HepG2 (cell line): Measurements from ENCODE around the gene OR2F1. TPM values are rescaled to one million over a fixed set of nuclear protein-coding genes. Genes with fewer than 3 reads are reported as not detected.
A peak's percentile ranks its signal among the peaks of the same experiment; 100 is the strongest.

Experiments
- BRD4 ChIP-seq: sonication (generic); formaldehyde crosslinking; IDR thresholded peaks from 2 replicates; pipeline ENCODE4 v1.4.0; 2020; ENCODE audit warnings: missing genetic modification reagents
- FOXO1 ChIP-seq: sonication (generic); formaldehyde crosslinking; IDR thresholded peaks from 2 replicates; pipeline ENCODE4 v1.4.0; 2020; ENCODE audit warnings: missing genetic modification reagents
- KDM1A ChIP-seq: IDR thresholded peaks from 2 replicates; pipeline ENCODE4 v1.6.1; 2016; ENCODE audit warnings: missing compliant biosample characterization
- MATR3 ChIP-seq: sonication (generic); formaldehyde crosslinking; IDR thresholded peaks from 2 replicates; pipeline ENCODE4 v1.4.0; 2020; ENCODE audit warnings: missing genetic modification reagents
- MTA1 ChIP-seq: sonication (generic); formaldehyde crosslinking; IDR thresholded peaks from 2 replicates; pipeline ENCODE4 v1.4.0; 2020; ENCODE audit warnings: missing genetic modification reagents, mild to moderate bottlenecking, borderline replicate concordance
- SETDB1 ChIP-seq: sonication (generic); formaldehyde crosslinking; IDR thresholded peaks from 2 replicates; pipeline ENCODE4 v1.5.1; 2020; ENCODE audit warnings: missing genetic modification reagents, mild to moderate bottlenecking, borderline replicate concordance
- TOPORS ChIP-seq: sonication (generic); formaldehyde crosslinking; IDR thresholded peaks from 2 replicates; pipeline ENCODE4 v1.8.0; 2023; ENCODE audit warnings: mild to moderate bottlenecking, missing genetic modification reagents
- ZIK1 ChIP-seq: sonication (generic); formaldehyde crosslinking; IDR thresholded peaks from 2 replicates; pipeline ENCODE4 v1.5.0; 2020; ENCODE audit warnings: mild to moderate bottlenecking, low read depth, missing genetic modification reagents, borderline replicate concordance
- ZNF235 ChIP-seq: sonication (generic); formaldehyde crosslinking; IDR thresholded peaks from 2 replicates; pipeline ENCODE4 v1.8.1; 2023; ENCODE audit warnings: mild to moderate bottlenecking, missing genetic modification reagents, borderline replicate concordance
- ZNF274 ChIP-seq: sonication (generic); formaldehyde crosslinking; IDR thresholded peaks from 2 replicates; pipeline ENCODE4 v1.5.1; 2020; ENCODE audit warnings: mild to moderate bottlenecking, missing genetic modification reagents
- ZNF510 ChIP-seq: sonication (generic); formaldehyde crosslinking; IDR thresholded peaks from 2 replicates; pipeline ENCODE4 v1.4.0; 2020; ENCODE audit warnings: low read depth, mild to moderate bottlenecking, missing genetic modification reagents
- ZNF83 ChIP-seq: sonication (generic); formaldehyde crosslinking; IDR thresholded peaks from 2 replicates; pipeline ENCODE4 v1.4.0; 2020; ENCODE audit warnings: missing genetic modification reagents, mild to moderate bottlenecking, borderline replicate concordance
- polyA plus RNA-seq, 8 experiments: library from polyadenylated mRNA; depleted of rRNA in 3 of 8; stranded (reverse) in 7 of 8; unstranded in 1 of 8; fragments of >200 nt; fragmentation: Illumina TruSeq in 4 of 8; extraction: Trizol in 4 of 8; gene quantifications; 2 replicates each; pipeline versions ENCODE4 v1.2.1 to v1.2.3, GENCODE V29; 2011 to 2016; ENCODE audit warnings: low read depth in 4 of 8, missing spikeins in 1 of 8, mixed read lengths in 1 of 8; ENCODE audit not compliant: insufficient read depth in 1 of 8
- total RNA-seq, 5 experiments: library from RNA; depleted of rRNA; stranded (reverse); fragments of >200 nt; fragmentation: Illumina TruSeq; extraction: Trizol; gene quantifications; 2 replicates each; pipeline ENCODE4 v1.2.3, GENCODE V29; 2016; ENCODE audit warnings: low read depth in 1 of 5
- TF ChIP-seq, protein P1 (sequence below): sonication (generic); formaldehyde crosslinking; IDR thresholded peaks from 2 replicates; pipeline ENCODE4 v1.4.0; 2020; ENCODE audit warnings: missing genetic modification reagents, borderline replicate concordance
- TF ChIP-seq, protein P2 (sequence below): IDR thresholded peaks from 2 replicates; pipeline ENCODE4 v1.6.1; 2016; ENCODE audit warnings: missing compliant biosample characterization, missing genetic modification reagents, borderline replicate concordance
- TF ChIP-seq, protein P3 (sequence below): sonication (generic); formaldehyde crosslinking; conservative IDR thresholded peaks from 2 replicates; pipeline ENCODE4 v1.4.0; 2020; ENCODE audit warnings: missing genetic modification reagents
- TF ChIP-seq, protein P4 (sequence below): sonication (generic); formaldehyde crosslinking; IDR thresholded peaks from 2 replicates; pipeline ENCODE4 v1.5.1; 2020; ENCODE audit warnings: missing genetic modification reagents, mild to moderate bottlenecking, borderline replicate concordance
- TF ChIP-seq, protein P5 (sequence below): sonication (generic); formaldehyde crosslinking; conservative IDR thresholded peaks from 2 replicates; pipeline ENCODE4 v1.8.0; 2022; ENCODE audit warnings: low read depth, missing genetic modification reagents

OR2F1 gene
- total and polyA plus RNA-seq, 2 of the 13 experiments (the other 11 are each of a cell fraction or from before 2014, with no cell fraction given): 0.36 to 1.5 TPM

DNA sequence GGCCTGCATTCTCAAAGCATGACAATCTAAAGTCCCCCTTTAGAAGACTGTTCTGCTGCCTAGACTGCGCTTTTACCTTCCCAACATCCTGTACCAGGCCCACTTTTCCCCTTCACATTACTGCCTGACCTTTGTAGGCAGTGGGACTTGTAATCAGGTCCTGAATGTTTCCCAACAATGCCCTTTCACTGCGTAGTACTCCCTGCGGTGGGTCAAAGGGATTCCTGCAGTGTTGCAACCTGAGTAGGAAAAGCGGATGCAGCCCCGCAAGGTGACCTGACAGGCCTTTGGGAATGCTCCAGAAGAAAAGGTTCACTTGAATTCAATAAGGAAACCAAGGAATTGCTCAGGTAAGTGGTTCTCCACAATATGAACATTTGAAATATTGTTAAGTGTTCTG lies 47.7 kb upstream of the OR2F1 start (continued):
- TF ChIP-seq FOXO1 (CRISPR knock-in tag) (peak; percentile 92), MATR3 (no peak), MTA1 (no peak), SETDB1 (CRISPR knock-in tag) (no peak), TOPORS (CRISPR knock-in tag) (0 out of 2 replicates have a peak, but pooled peaks have one; percentile 36), ZIK1 (CRISPR knock-in tag) (no peak), ZNF235 (CRISPR knock-in tag) (no peak), ZNF510 (CRISPR knock-in tag) (no peak), ZNF83 (CRISPR knock-in tag) (no peak), BRD4 (peak; percentile 41; the same call in 1 of the 2 replicates), ZNF274 (CRISPR knock-in tag) (no peak), KDM1A (CRISPR knock-in tag) (peak; percentile 92)
- TF ChIP-seq, protein P1, sequence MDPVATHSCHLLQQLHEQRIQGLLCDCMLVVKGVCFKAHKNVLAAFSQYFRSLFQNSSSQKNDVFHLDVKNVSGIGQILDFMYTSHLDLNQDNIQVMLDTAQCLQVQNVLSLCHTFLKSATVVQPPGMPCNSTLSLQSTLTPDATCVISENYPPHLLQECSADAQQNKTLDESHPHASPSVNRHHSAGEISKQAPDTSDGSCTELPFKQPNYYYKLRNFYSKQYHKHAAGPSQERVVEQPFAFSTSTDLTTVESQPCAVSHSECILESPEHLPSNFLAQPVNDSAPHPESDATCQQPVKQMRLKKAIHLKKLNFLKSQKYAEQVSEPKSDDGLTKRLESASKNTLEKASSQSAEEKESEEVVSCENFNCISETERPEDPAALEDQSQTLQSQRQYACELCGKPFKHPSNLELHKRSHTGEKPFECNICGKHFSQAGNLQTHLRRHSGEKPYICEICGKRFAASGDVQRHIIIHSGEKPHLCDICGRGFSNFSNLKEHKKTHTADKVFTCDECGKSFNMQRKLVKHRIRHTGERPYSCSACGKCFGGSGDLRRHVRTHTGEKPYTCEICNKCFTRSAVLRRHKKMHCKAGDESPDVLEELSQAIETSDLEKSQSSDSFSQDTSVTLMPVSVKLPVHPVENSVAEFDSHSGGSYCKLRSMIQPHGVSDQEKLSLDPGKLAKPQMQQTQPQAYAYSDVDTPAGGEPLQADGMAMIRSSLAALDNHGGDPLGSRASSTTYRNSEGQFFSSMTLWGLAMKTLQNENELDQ (CRISPR knock-in tag): no peak
- TF ChIP-seq, protein P2, sequence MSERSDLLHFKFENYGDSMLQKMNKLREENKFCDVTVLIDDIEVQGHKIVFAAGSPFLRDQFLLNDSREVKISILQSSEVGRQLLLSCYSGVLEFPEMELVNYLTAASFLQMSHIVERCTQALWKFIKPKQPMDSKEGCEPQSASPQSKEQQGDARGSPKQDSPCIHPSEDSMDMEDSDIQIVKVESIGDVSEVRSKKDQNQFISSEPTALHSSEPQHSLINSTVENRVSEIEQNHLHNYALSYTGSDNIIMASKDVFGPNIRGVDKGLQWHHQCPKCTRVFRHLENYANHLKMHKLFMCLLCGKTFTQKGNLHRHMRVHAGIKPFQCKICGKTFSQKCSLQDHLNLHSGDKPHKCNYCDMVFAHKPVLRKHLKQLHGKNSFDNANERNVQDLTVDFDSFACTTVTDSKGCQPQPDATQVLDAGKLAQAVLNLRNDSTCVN (CRISPR knock-in tag): peak; percentile 62; the same call in 1 of the 2 replicates
- TF ChIP-seq, protein P3, sequence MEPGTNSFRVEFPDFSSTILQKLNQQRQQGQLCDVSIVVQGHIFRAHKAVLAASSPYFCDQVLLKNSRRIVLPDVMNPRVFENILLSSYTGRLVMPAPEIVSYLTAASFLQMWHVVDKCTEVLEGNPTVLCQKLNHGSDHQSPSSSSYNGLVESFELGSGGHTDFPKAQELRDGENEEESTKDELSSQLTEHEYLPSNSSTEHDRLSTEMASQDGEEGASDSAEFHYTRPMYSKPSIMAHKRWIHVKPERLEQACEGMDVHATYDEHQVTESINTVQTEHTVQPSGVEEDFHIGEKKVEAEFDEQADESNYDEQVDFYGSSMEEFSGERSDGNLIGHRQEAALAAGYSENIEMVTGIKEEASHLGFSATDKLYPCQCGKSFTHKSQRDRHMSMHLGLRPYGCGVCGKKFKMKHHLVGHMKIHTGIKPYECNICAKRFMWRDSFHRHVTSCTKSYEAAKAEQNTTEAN (CRISPR knock-in tag): peak; percentile 69; the same call in 1 of the 2 replicates
- TF ChIP-seq, protein P4, sequence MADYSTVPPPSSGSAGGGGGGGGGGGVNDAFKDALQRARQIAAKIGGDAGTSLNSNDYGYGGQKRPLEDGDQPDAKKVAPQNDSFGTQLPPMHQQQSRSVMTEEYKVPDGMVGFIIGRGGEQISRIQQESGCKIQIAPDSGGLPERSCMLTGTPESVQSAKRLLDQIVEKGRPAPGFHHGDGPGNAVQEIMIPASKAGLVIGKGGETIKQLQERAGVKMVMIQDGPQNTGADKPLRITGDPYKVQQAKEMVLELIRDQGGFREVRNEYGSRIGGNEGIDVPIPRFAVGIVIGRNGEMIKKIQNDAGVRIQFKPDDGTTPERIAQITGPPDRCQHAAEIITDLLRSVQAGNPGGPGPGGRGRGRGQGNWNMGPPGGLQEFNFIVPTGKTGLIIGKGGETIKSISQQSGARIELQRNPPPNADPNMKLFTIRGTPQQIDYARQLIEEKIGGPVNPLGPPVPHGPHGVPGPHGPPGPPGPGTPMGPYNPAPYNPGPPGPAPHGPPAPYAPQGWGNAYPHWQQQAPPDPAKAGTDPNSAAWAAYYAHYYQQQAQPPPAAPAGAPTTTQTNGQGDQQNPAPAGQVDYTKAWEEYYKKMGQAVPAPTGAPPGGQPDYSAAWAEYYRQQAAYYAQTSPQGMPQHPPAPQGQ (CRISPR knock-in tag): no peak
- TF ChIP-seq, protein P5, sequence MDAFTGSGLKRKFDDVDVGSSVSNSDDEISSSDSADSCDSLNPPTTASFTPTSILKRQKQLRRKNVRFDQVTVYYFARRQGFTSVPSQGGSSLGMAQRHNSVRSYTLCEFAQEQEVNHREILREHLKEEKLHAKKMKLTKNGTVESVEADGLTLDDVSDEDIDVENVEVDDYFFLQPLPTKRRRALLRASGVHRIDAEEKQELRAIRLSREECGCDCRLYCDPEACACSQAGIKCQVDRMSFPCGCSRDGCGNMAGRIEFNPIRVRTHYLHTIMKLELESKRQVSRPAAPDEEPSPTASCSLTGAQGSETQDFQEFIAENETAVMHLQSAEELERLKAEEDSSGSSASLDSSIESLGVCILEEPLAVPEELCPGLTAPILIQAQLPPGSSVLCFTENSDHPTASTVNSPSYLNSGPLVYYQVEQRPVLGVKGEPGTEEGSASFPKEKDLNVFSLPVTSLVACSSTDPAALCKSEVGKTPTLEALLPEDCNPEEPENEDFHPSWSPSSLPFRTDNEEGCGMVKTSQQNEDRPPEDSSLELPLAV (CRISPR knock-in tag): no peak
